Right atrium auricular region (tissue), 2 donors: ENCODE results near the gene SORBS2. TPM values are rescaled to one million over a fixed set of nuclear protein-coding genes. Genes with fewer than 3 reads are reported as not detected.

Experiments
- DNase-seq: peaks from one replicate; pipeline ENCODE4 v3.0.0-alpha.2; 2019; ENCODE audit warnings: low spot score
- H3K27ac ChIP-seq, 2 donors: fragments of 200-600 bp; sonication (generic); 1 replicate in 1 of 2; 2 replicates in 1 of 2; pipeline ENCODE4 v1.5.1; 2016 to 2019
- H3K27me3 ChIP-seq, 2 donors: fragments of 200-600 bp; sonication (generic); one replicate each; pipeline versions ENCODE4 v1.5.1 to v1.6.0; 2017 to 2019
- H3K36me3 ChIP-seq: fragments of 200-600 bp; sonication (generic); one replicate; pipeline ENCODE4 v1.5.1; 2016
- H3K4me1 ChIP-seq, 2 donors: fragments of 200-600 bp; sonication (generic); one replicate each; pipeline versions ENCODE4 v1.5.1 to v1.6.0; 2017 to 2019
- H3K4me3 ChIP-seq, 2 donors: fragments of 200-600 bp; sonication (generic); 1 replicate in 1 of 2; 2 replicates in 1 of 2; pipeline ENCODE4 v1.5.1; 2017 to 2019; ENCODE audit warnings: mild to moderate bottlenecking in 1 of 2, moderate library complexity in 1 of 2
- H3K9me3 ChIP-seq, 2 donors: fragments of 200-600 bp; sonication (generic); one replicate each; pipeline ENCODE4 v1.5.1; 2019
- total RNA-seq, 2 donors: library from RNA; depleted of rRNA; stranded (reverse); fragments of >200 nt; gene quantifications; one replicate each; pipeline ENCODE4 v1.1.0, GENCODE V29; 2016
- TF ChIP-seq, protein P1 (sequence below), 2 donors: fragments of 200-600 bp; sonication (generic); IDR thresholded peaks; one replicate each; pipeline ENCODE4 v1.5.1; 2019; ENCODE audit warnings: antibody characterized with exemption in 2 of 2

SORBS2 gene
- total RNA-seq, 2 donors from 2014 or later, result 530 to 741 TPM

DNA sequence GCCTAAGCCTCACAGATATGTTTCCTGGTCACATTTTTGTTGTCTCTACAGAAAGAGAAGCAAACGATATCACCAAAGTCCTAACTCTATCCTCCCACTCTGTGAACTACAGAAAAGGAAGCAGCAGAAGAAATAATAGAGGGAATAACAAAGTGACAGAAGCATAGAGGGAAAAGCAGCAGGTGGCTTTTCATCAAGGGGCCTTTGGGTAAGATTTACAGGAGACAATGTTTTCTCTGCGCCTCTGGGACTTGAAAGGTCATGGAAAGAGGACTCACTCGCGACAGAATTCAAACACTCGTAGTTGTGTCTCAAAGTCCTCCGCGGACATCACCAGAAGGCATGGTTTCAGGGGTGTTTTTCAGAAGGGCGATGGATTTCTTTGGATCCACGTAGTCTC lies 66.1 kb downstream of the SORBS2 start:
- H3K27ac ChIP-seq, result no peak overlapping the region
- no peaks in the 10 kb centered on the region for H3K9me3 ChIP-seq
- H3K27me3 ChIP-seq, result no peaks in the 10 kb centered on the region
- H3K4me1 ChIP-seq, result peaks cover 0 to 65% of the 10 kb centered on the region in 2 donors
- H3K4me3 ChIP-seq, result no peak overlapping the region
- H3K36me3 ChIP-seq, result no peaks in the 10 kb centered on the region
- DNase-seq, result no peak
- TF ChIP-seq, protein P1, sequence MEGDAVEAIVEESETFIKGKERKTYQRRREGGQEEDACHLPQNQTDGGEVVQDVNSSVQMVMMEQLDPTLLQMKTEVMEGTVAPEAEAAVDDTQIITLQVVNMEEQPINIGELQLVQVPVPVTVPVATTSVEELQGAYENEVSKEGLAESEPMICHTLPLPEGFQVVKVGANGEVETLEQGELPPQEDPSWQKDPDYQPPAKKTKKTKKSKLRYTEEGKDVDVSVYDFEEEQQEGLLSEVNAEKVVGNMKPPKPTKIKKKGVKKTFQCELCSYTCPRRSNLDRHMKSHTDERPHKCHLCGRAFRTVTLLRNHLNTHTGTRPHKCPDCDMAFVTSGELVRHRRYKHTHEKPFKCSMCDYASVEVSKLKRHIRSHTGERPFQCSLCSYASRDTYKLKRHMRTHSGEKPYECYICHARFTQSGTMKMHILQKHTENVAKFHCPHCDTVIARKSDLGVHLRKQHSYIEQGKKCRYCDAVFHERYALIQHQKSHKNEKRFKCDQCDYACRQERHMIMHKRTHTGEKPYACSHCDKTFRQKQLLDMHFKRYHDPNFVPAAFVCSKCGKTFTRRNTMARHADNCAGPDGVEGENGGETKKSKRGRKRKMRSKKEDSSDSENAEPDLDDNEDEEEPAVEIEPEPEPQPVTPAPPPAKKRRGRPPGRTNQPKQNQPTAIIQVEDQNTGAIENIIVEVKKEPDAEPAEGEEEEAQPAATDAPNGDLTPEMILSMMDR (IDR thresholded peaks at IDR 0.05), result no peak

DNA sequence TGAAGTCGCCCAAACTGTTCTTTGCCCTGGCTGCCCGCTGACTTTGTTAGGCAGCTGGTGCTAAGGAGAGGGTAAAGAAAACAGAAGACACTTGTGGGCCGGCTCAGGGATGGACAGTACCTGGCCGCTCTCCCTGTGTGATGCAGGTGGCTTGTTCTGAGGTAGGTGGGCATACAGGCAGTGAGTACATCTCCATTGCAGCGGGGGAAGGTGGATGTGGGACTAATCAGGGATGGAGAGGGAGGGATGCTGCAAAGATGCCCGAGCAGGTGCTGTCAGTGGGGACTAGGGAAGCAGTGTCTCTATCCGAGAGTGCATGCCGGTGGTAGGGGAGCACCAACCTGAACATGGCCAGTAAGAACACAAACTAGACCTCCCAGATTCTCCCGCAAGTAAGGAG lies 67.0 kb downstream of the SORBS2 start:
- TF ChIP-seq, protein P1 (IDR thresholded peaks at IDR 0.05), result no peak
- H3K27me3 ChIP-seq, result no peaks in the 10 kb centered on the region
- no peaks in the 10 kb centered on the region for H3K36me3 ChIP-seq
- H3K4me1 ChIP-seq, result peaks cover 0 to 66% of the 10 kb centered on the region in 2 donors
- DNase-seq, result peak; percentile 13
- H3K27ac ChIP-seq, result no peak overlapping the region
- no peak overlapping the region for H3K4me3 ChIP-seq
- H3K9me3 ChIP-seq, result no peaks in the 10 kb centered on the region

DNA sequence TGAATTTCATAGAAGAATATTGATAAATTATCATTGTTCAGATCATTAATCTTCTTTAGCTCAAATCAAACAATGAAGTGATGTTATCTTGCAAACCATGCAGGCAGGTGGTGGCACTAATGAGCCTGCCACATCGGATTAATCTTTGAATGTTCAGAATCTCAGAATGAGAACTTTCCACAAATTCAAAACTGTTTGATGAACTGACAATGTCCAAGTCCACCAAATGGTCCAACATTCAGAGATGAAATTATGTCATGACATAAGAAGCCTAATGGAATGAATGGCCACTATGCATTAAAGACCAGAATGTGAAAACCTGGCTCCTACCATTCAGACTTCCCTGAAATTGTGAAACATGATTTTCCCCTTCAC lies 67.5 kb downstream of the SORBS2 start:
- no peaks in the 10 kb centered on the region for H3K27me3 ChIP-seq
- TF ChIP-seq, protein P1 (IDR thresholded peaks at IDR 0.05), result no peak
- peaks cover 0 to 66% of the 10 kb centered on the region in 2 donors for H3K4me1 ChIP-seq

DNA sequence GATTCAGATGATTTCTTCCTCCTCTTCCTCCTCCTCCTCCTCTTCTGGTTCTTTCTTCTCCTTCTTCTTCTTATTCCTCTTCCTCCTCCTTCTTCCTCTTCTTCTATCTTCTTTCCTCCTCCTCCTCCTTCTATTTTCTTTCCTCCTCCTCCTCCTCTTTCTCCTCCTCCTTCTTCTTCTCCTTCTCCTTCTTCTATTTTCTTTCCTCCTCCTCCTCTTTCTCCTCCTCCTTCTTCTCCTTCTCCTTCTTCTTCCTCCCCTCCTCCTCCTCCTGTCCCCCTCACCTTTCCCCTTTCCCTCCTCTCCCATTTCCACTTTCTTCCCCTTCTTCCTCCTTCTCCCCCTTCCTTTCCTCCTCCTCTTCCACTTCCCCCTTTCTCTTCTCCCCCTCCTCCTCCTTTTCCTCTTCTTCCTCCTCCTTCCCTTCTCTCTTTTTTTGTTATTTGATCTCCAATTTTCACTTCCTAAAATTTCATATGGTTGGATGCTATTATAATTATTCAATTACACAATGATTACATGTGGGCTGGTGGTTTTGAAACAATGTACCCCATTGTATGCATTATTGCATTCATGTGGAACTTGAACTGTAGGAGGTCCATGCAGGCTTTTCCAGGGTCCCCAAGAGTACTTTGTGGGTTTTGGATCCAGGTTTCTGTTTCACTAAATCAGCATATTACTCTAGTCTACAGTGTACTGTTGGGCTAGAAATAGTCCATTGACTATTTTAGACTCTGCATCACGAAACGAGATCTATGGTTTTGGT lies 68.1 kb downstream of the SORBS2 start:
- H3K27me3 ChIP-seq, result no peaks in the 10 kb centered on the region
- H3K4me1 ChIP-seq, result peaks cover 0 to 66% of the 10 kb centered on the region in 2 donors
- DNase-seq, result no peak
- H3K36me3 ChIP-seq, result no peaks in the 10 kb centered on the region
- H3K27ac ChIP-seq, result peak overlapping the region in 1 of 2 donors; percentile 54
- H3K9me3 ChIP-seq, result no peaks in the 10 kb centered on the region
- no peak overlapping the region for H3K4me3 ChIP-seq
- TF ChIP-seq, protein P1 (IDR thresholded peaks at IDR 0.05), result no peak

More for the DNA sequence above, 67.5 kb downstream of the SORBS2 start:
- Histone ChIP-seq H3K27ac (no peak overlapping the region), H3K36me3 (no peaks in the 10 kb centered on the region), H3K4me3 (no peak overlapping the region), H3K9me3 (no peaks in the 10 kb centered on the region)
- DNase-seq, result no peak

DNA sequence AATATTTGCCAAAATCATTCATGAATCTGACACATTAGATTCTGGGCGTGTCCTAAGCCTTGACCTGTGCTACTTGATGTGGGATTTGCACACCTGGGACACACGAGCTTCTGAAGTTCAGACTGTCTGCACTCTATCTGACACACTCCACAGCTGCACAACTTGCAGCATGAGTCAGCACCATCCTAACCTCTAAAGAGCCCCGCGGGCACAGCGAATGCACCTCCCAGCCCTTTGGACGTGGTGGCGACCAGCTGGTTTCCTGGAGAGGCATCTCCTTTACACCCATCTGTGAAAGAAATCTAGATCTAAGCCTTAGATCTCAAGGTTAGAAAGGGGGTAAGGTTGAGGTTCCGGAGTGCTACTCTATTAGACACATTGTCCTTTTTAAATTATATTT lies 69.2 kb downstream of the SORBS2 start:
- peak overlapping the region; percentile 49 to 54 for H3K27ac ChIP-seq
- H3K27me3 ChIP-seq, result no peaks in the 10 kb centered on the region
- H3K4me1 ChIP-seq, result peaks cover 0 to 75% of the 10 kb centered on the region in 2 donors
- H3K4me3 ChIP-seq, result no peak overlapping the region
- no peaks in the 10 kb centered on the region for H3K36me3 ChIP-seq
- no peaks in the 10 kb centered on the region for H3K9me3 ChIP-seq
- no peak for DNase-seq
- TF ChIP-seq, protein P1 (IDR thresholded peaks at IDR 0.05), result no peak

DNA sequence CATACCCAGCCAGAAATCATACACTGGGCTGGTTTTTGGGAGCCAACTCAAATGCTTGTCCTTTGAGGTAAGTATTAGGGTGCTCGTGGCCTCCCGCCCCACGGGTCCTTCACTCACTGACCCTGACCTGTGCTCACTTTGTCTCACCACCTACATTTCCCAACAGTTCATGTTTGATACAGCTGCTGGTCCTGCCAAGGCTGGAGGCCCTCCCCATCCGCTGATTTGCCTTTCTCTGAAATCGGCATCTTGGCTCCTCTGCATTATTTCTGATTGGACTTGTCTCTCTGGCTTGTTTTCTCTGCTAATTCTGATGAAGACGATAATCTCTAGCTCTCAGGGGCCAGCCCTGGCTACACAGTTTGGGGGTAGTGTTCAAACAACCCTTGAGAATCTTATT lies 70.2 kb downstream of the SORBS2 start:
- H3K4me1 ChIP-seq, result peaks cover 0 to 85% of the 10 kb centered on the region in 2 donors
- TF ChIP-seq, protein P1 (IDR thresholded peaks at IDR 0.05), result no peak
- H3K9me3 ChIP-seq, result no peaks in the 10 kb centered on the region
- no peaks in the 10 kb centered on the region for H3K27me3 ChIP-seq
- no peaks in the 10 kb centered on the region for H3K36me3 ChIP-seq
- no peak for DNase-seq
- H3K27ac ChIP-seq, result peak overlapping the region; percentile 49 to 54
- H3K4me3 ChIP-seq, result no peak overlapping the region
